ENCODE results near the gene RCAN2. TPM values are rescaled to one million over a fixed set of nuclear protein-coding genes. Genes with fewer than 3 reads are reported as not detected.

Gene RCAN2
- total and polyA plus RNA-seq, 4 experiments from 2014 or later: 0.06 to 0.21 TPM; not detected in 2

Other genes starting within 250 kb of the RCAN2 start
- not detected for gene CYP39A1, start 161.4 kb upstream of the RCAN2 start, total RNA-seq
- gene CYP39A1, start 161.4 kb upstream of the RCAN2 start, polyA plus RNA-seq: not detected
- gene SLC25A27, start 161.5 kb upstream of the RCAN2 start, total RNA-seq: 1 to 10 TPM; 2.3 to 2.6 TPM
- gene SLC25A27, start 161.5 kb upstream of the RCAN2 start, polyA plus RNA-seq: not detected
- under 1 TPM in 1 of 2 experiments, not detected in 1; 0.25 TPM for gene TDRD6, start 196.4 kb upstream of the RCAN2 start, total RNA-seq
- gene TDRD6, start 196.4 kb upstream of the RCAN2 start, polyA plus RNA-seq: not detected
- 10 to 100 TPM; 11.1 to 12.7 TPM for gene PLA2G7, start 243.9 kb upstream of the RCAN2 start, total RNA-seq
- not detected for gene PLA2G7, start 243.9 kb upstream of the RCAN2 start, polyA plus RNA-seq

All from CD4-positive, alpha-beta memory T cell (primary cell).